Activated naive CD4-positive, alpha-beta T cell treated with anti-CD3 and anti-CD28 coated beads, Interleukin-2, amount 50 U/mL, for 16 hours (primary cell): ENCODE measurements around the gene NXPH1.
A peak's percentile ranks its signal among the peaks of the same experiment; 100 is the strongest.

Experiments used
- DNase-seq: peaks from one replicate; pipeline ENCODE4 v3.0.0-alpha.2; 2020

The NXPH1 gene

GRCh38 chr7:8437606-8438005, 4.2 kb downstream of the NXPH1 start:
- DNase-seq = no peak

GRCh38 chr7:8440670-8441069, 7.3 kb downstream of the NXPH1 start:
- no peak for DNase-seq

- DNase-seq = no peak
Observed at GRCh38 chr7:8441106-8441965, 7.9 kb downstream of the NXPH1 start.

- no peak for DNase-seq
Observed at GRCh38 chr7:8442051-8442813, 8.8 kb downstream of the NXPH1 start.

- DNase-seq = peak; percentile 51
Observed at GRCh38 chr7:8442814-8443304, 9.4 kb downstream of the NXPH1 start.

- DNase-seq = no peak
Observed at GRCh38 chr7:8443576-8444467, 10.4 kb downstream of the NXPH1 start.

- no peak for DNase-seq
Observed at GRCh38 chr7:8444468-8444769, 11.0 kb downstream of the NXPH1 start.

GRCh38 chr7:8453535-8453934, 20.1 kb downstream of the NXPH1 start:
- DNase-seq = no peak

GRCh38 chr7:8455426-8455825, 22.0 kb downstream of the NXPH1 start:
- no peak for DNase-seq

DNA sequence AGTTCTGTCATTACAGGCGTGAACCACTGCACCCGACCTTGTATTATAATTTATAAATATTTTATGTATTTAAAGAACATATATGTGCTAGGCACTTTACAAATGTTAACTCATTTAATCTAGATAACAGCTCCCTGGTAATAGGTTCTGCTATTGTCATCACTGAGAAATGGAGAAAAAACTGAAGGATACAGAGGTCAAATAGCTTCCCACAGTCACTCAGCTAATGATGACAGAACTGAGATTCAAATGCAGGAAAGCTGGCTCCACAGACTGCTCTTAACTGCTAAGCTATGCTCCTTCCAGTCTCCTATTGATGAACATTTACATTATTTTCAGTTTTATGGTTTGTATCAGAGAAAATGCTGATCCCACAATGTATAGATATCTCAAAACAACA, 28.9 kb downstream of the NXPH1 start:
- DNase-seq = no peak

DNA sequence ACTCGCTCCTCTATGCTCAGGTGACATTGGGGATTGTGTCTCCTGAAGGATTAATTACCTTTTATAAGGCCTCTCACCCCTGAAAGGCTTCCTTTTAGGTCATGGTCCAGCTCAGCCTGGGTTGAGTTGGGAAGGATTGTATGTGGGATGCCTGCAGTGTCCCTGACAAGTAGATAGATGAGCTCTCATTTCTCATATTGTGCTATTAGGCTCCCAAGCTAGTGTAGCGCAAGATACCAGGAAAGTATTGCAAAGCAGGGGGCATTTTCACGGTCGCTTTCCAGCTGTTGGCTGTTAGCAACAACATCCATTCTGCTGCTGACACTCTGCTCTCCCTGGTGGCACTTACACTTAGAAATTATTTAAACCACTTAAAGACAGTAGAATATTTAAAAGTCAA, 31.9 kb downstream of the NXPH1 start:
- no peak for DNase-seq

GRCh38 chr7:8480527-8480926, 47.1 kb downstream of the NXPH1 start:
- DNase-seq = no peak

- no peak for DNase-seq
Observed at GRCh38 chr7:8481096-8481495, 47.7 kb downstream of the NXPH1 start.

DNA sequence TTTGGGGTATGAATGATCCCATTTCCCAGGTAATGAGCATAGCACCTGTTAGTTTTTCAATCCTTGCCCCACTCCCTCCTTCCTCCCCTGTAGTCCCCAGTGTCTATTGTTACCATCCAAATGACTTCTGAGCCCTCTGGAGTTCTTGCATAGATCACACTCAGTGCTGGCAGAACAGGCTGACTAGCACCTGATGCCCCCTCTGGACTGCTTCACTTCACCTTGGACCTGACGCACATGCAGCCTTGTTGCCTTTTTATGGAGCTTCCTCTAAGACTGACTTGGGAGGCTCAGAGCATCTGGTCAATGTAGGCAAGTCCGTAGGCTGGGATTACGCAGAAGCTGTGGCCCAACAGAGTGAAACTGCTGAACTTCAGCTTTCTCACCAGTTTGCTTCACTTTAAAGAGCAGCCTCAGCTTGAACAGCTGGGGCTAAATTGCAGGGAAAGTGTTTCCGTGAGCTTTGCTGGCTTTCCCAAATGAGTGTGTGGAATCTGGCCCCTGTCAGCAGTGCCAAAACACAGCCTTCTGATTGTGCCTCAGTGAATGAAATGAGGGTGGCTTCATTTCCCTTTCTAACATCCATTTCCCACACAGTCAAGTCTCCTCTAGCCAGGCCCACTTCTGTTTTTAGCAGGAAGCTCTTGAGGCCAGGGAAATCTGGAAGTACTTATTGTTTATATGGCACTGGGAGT, 48.5 kb downstream of the NXPH1 start:
- DNase-seq = no peak

GRCh38 chr7:8490391-8491045, 57.1 kb downstream of the NXPH1 start:
- DNase-seq = no peak

- DNase-seq = no peak
Observed at GRCh38 chr7:8491106-8491505, 57.7 kb downstream of the NXPH1 start.

DNA sequence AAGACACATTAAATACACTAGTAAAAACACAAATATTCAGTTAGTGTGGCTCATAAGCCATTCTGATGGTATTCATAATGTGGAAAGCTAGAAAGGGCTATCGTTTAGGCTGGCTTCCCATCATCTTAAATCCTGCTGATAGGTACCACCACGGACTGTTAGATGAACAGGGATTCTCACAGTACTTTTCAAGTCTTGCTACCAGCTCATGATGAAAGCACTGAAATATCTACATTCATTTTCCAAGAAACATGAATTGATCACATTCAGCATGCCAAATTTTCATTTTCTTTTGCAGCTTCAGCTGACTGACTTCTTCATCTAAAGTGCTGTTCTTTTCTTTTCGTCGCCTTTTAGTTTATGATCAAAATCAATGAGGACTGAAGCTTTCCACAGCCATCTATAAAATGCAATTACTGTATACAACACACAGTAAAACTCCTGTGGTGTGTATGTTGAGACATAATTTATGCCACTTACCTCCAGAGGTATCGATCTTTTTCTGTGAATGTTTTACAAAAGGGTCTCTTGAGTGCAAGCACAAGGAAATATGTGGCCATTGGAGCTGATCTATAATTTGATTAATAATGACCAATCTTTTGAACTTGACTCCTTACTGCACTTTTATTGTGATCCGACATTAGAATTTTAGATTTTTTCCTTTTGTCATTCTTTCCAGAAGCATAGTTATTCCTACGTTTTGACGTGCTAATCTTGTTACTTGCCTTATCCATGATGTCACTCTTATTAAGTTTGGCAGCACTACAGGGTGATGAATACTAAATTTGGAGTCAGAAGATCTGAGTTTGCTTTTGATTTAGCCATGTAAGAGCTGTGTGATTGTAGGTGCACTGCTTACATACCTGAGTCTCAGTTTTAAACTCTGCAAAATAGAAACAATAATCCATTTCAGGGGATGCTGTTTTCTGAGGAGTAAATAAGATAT, 58.4 kb downstream of the NXPH1 start:
- no peak for DNase-seq

DNA sequence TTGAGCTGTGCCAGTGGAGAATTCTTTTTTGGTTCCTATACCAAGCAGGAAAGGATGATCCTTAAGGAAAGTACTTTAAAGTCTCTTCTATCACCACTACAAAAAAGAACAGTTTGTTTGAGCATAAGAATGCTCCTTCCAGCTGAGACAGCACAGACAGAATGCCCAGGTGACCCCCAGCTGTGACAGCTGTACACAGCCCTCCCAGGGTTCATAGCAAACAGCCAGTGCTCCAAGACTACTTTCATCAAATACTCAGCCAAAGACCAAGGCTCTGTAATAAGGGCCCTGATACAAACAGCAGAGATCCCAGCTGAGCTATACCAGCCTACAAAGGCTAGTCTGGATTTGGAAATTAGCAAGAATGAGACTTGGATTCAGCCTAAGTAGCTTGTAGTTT, 65.7 kb downstream of the NXPH1 start:
- DNase-seq = no peak

DNA sequence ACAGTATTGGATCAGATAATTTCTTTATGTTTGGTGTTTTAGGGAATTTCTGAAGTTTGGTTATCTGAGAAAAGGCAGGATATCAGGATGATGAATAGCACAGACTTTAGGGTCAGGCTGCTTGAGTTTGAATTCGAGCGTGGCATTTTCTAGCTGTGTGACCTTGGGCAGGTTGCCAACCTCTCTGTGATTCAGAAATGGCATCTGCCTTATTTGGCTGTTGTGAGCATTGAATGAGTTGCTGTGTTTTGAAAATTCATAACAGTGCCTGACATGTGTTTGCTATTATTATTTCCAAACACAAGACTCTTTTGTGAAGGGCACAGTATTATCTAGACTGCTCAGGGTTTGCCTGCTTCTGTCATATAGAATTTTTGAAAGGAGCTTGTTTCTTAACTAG, 66.9 kb downstream of the NXPH1 start:
- no peak for DNase-seq

GRCh38 chr7:8507566-8507965, 74.2 kb downstream of the NXPH1 start:
- DNase-seq = no peak

DNA sequence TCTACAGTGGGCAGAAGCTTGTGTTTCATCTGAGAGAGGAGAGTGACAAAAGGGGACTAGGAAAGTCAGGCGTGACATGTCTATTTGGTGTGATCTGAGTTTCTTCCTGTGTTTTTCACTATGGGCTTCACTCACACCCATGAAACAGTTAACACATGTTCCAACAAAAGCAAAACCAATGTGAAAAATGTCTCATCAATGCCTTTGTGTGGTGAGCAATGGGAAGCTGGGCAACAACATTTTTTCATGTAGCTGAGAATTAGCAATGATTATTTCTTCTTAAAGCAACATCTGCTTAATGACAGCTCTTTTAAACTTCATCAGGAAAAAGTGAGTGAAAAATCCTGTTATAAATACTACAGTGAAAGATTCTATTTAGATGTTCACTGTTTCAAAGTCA, 76.2 kb downstream of the NXPH1 start:
- no peak for DNase-seq
